Measurements from ENCODE around the gene EXOC3L4. TPM values are rescaled to one million over a fixed set of nuclear protein-coding genes. Genes with fewer than 3 reads are reported as not detected.

EXOC3L4 gene
- total and polyA plus RNA-seq, 4 donors = 24.0 to 77.8 (median 36.7) TPM

GRCh38 chr14:103128631-103129300 lies 34.2 kb downstream of the EXOC3L4 start:
- Histone ChIP-seq H3K36me3 (ENCODE audit: control insufficient read depth in 4 of 4, insufficient read depth in 3 of 4, low read depth in 1 of 4, low read length in 3 of 4) (peaks cover 2 to 7% (median 4%) of the 10 kb centered on the region in 4 donors), H3K9ac (ENCODE audit: low read depth in 1 of 2, low read length in 2 of 2) (no peak overlapping the region), H3K4me1 (ENCODE audit: control insufficient read depth in 4 of 4, insufficient read depth in 4 of 4, low read length in 3 of 4) (peaks cover 12 to 50% (median 30%) of the 10 kb centered on the region in 4 donors), H3K4me3 (ENCODE audit: low read depth in 1 of 3, low read length in 3 of 3) (no peak overlapping the region), H3K27me3 (ENCODE audit: control insufficient read depth in 4 of 4, insufficient read depth in 4 of 4, low read length in 3 of 4) (no peaks in the 10 kb centered on the region), H3K9me3 (ENCODE audit: control insufficient read depth in 4 of 4, low read length in 3 of 4) (no peaks in the 10 kb centered on the region), H3K27ac (ENCODE audit: low read depth in 1 of 2, low read length in 2 of 2) (no peak overlapping the region)
- WGBS = 62% methylated on average over 13 of the region's 13 CpGs
- TF ChIP-seq REST (IDR thresholded peaks at IDR 0.05) = no peak
- TF ChIP-seq RXRA (IDR thresholded peaks at IDR 0.05) = peak in 1 of 2 donors; percentile 67
- TF ChIP-seq HNF4A (conservative IDR thresholded peaks at IDR 0.05) = peak in 1 of 2 donors; percentile 20
- DNase-seq (ENCODE audit: low spot score) = no peak

GRCh38 chr14:103129301-103130016 lies 34.9 kb downstream of the EXOC3L4 start:
- 96% methylated on average over 12 of the region's 12 CpGs for WGBS
- no peak overlapping the region for H3K27ac ChIP-seq (ENCODE audit: low read depth in 1 of 2, low read length in 2 of 2)
- no peaks in the 10 kb centered on the region for H3K27me3 ChIP-seq (ENCODE audit: control insufficient read depth in 4 of 4, insufficient read depth in 4 of 4, low read length in 3 of 4)
- TF ChIP-seq FOXA2 (IDR thresholded peaks at IDR 0.05) (no peak), HNF4A (conservative IDR thresholded peaks at IDR 0.05) (no peak), RAD21 (IDR thresholded peaks at IDR 0.05) (no peak), JUND (IDR thresholded peaks at IDR 0.05) (no peak), REST (IDR thresholded peaks at IDR 0.05) (no peak), CTCF (IDR thresholded peaks at IDR 0.05; ENCODE audit: low read depth, low read length, missing input control) (no peak)
- H3K9me3 ChIP-seq (ENCODE audit: control insufficient read depth in 4 of 4, low read length in 3 of 4) = no peaks in the 10 kb centered on the region
- DNase-seq (ENCODE audit: low spot score) = no peak
- H3K9ac ChIP-seq (ENCODE audit: low read depth in 1 of 2, low read length in 2 of 2) = no peak overlapping the region
- H3K4me1 ChIP-seq (ENCODE audit: control insufficient read depth in 4 of 4, insufficient read depth in 4 of 4, low read length in 3 of 4) = peaks cover 12 to 43% (median 27%) of the 10 kb centered on the region in 4 donors
- peaks cover 2 to 9% (median 5%) of the 10 kb centered on the region in 4 donors for H3K36me3 ChIP-seq (ENCODE audit: control insufficient read depth in 4 of 4, insufficient read depth in 3 of 4, low read depth in 1 of 4, low read length in 3 of 4)
- H3K4me3 ChIP-seq (ENCODE audit: low read depth in 1 of 3, low read length in 3 of 3) = no peak overlapping the region

Data from liver (tissue), 9 donors.